ENCODE measurements around the gene RNF152.
A peak's percentile ranks its signal among the peaks of the same experiment; 100 is the strongest.

Gene RNF152

DNA sequence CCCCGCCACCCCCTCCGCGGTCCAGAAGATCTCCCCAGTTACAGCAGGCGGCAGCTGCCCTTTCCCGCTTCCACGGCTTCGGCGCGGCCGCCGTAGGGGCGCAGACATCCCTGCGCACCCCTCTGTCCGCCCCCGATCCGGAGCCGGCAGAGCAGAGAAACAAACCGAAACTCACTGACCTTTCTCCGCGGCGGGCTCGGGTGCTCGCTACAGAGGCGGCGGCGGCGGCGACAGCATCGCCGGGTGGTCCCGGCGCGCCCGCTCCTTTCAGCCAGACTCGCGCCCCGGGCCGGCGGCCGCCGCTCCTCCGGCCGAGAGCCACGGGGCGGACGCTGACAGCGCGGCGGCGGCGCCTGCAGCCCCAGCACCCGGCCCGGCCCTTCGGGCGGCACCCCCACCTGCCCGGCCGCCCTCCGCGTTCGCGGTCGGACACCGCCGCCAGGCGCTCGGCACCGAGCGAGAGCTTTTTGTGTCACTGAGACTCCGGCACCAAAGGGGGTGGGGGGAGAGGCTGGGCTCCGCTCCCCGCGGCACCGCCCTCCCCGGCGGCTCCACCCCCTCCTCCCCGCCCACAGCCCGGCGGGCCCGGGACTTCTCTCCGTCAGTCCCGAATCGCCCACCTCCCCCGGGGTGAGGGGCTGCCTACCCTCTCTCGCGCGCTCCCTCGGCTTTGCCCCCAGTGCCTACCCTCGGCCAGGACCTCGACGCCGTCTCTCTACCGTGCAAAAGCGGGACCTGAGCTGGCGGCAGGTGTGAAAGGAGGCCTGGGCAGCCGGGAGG lies 1.4 kb upstream of the RNF152 start:
- peak; percentile 26 to 62 (median 58) for DNase-seq

DNA sequence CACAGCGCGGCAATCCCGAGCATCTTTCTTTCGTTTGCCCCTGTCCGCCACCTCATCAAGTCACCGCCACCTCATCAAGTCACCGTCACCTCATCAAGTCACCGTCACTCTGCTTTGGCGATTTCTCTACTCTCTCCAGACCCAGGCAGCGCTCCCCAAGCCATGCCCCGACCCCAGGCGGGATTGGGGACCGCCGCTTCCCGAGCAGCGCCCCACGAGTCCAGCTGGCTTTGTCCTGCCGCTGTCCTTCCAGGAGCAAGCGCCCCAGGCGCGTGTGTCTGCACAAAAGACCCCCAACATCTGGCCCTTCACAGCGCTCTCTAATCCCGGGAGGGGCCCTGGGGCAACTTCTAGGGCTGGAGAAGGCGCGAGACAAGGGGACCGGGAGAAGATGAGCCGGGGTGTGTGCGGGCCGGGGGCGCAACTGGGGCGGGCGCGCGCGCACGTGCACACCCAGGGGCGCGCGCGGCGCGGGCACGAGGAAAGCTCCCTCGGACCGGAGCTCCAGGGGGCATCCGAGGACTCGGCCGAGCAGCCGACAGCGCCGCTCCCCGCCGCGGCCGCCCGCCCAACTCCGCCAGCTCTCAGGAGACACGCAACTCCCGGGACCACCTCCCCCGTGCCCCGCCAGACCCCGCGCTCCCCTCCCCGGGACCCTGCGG lies 633 bp upstream of the RNF152 start:
- DNase-seq = peak in 1 of 6 experiments; percentile 55

GRCh38 chr18:61891894-61892293 lies 913 bp downstream of the RNF152 start:
- DNase-seq = no peak

DNA sequence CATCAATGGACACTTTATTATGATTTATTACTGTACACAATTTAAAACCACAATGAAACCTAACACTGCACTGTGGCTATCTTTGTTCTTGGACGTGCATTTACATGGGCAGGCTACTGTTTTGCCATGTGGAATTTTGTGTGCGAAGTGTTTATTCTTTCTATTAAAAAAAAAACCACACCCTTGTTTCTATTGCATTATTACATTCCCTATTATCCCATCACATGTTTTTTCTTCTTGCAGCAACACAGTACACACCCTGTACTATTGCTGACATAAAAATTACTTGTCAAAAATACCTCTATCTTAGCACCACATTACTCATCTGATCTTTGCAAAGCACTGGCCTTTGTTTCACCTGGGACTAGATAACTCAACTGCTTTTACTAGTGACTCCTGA lies 1.5 kb downstream of the RNF152 start:
- no peak for DNase-seq

DNA sequence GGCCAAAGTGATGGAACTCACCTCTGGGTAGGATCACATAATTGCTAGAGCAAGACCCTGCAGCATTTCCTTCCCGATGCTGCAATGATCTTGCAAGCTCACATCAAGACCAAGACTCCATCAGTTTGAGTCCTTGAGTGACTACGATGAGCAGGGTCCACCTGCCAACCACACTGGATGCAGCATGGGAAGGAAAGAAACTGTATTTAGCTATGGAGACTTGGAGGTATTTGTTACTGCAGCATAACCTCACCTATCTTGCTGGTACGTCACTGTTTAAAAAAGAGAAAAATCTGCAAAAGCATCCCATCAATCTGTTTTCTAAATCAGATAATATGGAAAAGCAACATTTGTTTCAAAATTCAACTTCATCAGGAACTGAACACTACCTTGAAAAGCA lies 2.5 kb downstream of the RNF152 start:
- no peak for DNase-seq

DNA sequence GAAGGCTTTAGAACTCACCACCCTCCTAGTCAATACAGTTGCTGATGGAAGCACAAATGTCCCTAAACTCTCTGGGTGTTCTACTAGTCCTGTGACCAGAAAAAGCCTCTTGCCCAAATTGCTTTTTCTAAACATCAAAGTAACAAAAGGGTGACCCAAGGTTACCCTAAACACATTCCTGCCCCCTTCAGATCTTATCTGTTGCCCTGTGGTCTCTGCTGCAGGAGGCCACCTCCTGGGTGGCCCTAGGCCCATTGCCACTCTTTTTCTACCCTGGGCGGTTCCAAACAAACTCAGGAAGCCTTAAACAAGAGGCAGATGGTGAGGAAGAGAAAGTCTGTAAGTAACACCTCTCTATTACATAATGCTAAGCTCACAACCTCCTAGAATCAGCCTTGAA lies 3.3 kb downstream of the RNF152 start:
- no peak for DNase-seq

DNA sequence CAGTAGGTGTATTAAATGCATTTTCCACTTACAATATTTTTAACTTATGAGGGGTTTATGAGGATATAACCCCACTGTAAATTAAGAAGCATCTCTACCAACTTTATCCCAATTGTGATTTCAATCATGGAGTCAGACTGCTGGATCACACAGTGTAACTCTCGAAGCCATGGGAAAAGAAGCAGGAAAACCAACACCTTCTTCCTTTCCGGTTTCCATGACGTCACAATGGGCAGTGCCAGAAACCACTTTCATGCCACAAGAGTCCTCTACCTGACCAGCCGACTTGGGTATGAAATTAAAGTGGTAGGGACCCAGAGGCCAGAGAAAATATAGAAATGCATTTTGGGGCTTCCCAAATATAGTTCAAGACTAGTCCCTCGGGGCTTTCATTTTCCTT lies 4.2 kb downstream of the RNF152 start:
- DNase-seq = no peak

- DNase-seq = no peak
Measured at GRCh38 chr18:61887838-61888237, 5.0 kb downstream of the RNF152 start.

DNA sequence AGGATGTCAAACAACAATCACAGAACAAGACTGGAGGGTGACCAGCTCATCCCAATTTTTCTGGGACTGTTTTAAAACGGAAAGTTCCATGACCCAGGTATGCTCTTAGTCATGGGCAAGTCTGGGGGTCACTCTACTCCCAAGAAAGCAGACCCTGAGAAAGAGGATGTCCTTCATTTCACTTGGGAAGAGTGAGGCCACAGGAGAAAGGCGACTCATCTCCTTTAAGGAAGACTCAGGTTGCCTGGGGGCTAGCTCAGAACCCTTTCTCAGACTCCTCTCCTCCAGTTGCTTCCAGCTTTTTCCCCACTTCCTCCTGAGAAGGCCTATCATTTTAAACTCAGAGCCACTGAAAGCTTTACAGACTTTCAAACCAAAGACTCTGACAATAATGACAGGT lies 9.3 kb downstream of the RNF152 start:
- DNase-seq = no peak

- DNase-seq = no peak
Measured at GRCh38 chr18:61882296-61883004, 10.4 kb downstream of the RNF152 start.

GRCh38 chr18:61876899-61877298 lies 15.9 kb downstream of the RNF152 start:
- no peak for DNase-seq

- no peak for DNase-seq
Measured at GRCh38 chr18:61870151-61870550, 22.7 kb downstream of the RNF152 start.

GRCh38 chr18:61869636-61870035 lies 23.2 kb downstream of the RNF152 start:
- DNase-seq = no peak

DNA sequence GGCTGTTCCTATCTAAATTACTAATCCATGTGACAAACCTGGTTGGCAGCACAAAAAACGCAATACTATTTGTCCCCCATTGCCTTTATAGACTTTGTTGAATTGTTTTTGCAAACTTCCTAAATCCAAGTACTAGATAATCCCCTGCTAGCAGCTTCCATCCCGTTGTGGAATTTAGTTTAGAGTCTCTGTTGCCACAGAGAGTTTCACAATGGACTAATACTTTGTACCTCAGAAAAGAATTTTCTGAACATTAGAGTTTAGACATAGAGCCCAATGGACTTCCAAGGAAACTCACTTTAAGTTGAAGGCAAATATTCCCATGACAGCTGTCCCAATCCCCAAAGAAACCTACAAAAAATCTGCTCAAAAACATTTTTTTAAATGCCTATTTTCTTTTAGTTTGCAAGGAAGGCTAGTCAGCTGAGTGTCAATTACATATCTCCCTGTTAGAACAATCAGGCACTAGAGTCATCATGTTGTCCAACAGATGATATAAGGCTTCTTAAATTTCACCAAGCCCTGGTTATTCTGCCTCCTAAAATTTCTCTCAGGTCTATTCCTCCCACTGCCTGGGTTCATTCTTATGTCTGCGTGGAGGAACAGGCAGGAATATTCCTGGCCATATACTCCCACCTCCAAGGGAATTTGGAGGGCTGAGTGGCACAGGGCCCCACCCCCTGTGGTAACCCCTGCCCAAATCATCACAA lies 27.2 kb downstream of the RNF152 start:
- no peak for DNase-seq

DNA sequence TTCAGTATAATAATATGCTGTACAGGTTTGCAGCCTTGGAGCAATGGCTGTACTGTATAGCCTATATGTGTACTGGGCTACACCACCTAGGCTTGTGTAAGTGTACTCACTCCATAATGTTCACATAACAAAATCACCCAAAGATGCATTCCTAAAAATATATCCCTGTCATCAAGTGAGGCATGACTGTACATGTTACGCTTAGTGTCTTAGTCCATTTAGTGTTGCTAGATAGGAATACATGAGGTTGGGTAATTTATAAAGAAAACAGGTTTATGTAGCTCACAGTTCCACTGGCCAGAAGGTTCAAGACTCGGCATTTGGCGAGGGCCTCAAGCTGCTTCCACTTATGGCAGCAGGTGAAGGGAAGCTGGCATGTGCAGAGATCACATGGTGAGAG lies 31.4 kb downstream of the RNF152 start:
- DNase-seq = no peak

GRCh38 chr18:61860302-61860701 lies 32.5 kb downstream of the RNF152 start:
- no peak for DNase-seq

DNA sequence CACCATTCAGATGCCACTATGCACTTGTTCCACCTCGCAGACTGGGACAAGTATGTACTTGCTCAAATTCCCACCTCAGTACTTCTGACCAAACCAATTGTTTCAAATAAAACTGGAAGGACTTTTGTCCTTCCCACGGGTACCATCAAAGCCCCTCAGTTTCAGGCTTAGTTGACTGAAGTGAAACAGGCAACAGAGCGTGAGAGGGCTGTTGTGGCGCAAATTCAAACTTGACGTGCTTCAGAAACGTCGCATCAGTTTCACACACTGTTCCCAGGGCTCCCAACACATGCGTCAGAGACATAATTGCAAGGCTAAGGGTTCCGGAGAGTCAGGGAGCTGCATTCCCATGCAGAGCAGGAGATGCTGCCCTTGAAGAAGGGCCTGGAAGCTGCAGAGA lies 33.7 kb downstream of the RNF152 start:
- DNase-seq = no peak

DNA sequence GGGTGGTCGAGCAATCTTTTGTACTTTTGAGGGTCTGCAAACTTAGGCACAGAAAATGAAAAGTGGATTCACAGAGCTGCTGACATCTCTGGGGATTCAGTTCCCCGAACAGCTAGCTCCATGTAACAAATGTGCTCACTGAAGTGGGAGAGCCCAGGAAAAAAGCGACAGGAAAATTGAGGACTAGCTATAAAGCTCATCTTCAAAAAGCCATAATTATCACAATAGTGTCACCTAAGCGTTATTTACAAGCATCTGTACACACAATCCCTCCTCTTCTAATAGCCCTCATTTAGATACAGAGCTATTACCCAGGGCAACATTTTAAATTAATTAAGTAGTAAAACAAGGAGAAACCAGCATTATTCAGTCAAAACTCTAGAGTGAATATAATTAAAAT lies 36.1 kb downstream of the RNF152 start:
- DNase-seq = no peak

DNA sequence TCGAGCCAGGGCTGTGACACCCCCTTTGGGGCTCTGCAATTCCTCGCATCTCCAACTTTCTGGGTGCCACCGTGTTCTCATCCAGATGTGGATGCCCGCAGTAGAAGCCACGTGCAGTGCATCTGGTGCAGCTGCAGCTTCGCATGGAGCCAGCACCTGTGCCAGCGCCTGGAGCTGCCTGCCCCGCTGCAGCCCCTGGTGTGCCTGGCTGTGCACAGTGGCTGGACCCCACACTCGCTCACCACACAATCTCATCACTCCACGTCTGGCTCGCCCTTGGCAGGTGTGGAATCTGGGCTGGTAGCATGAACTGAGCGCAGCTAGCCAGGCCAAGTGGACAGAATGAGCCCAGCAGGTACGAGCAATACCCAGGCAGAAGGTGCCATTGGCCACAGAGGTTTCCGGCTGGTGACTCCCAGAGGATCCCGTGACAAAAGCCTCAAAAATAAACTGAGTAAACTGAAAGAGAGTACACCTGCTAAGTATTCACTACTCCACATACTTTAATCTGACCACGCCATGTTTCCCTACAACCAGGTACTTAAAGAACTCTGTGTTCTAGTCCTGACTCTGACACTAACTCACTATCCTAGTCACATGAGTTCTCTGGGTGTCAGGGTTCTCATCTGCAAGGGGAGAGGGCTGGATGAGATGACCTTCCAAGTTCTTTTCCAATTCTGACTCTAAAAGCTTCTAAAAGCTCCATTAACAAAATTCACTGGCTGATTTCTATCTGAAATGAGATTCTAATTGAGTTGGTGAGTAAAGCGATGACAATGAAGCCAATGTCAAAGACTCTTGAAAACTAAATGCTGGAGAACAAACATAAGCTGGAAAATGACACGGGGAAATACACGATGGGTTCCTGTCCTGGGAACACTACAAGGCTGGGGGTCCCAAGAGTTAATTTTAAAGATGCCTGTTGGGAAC lies 37.1 kb downstream of the RNF152 start:
- DNase-seq = no peak

- DNase-seq = no peak
Measured at GRCh38 chr18:61854578-61855448, 38.0 kb downstream of the RNF152 start.

DNA sequence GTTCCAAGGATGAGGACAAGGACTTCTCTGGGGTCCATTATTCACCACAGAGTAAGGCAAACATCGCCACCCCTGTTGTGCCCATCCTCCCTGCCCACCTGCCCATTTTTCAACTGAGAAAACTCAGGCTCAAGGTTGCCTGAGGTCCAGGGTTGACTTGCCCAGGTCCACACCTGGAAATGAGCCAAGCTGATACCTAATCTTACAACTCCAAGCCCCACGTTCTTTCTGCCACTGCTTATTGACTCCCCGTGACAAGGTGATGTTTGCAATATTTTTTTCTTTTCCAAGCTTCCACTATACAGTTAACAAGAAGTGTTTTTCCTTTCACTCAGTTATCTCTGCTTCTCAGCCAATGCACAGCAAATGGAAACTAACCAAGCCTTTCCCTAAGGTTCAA lies 39.0 kb downstream of the RNF152 start:
- no peak for DNase-seq
